HEK293 (cell line): Measurements from ENCODE around the gene GALK1.

ENCODE experiments used
- CTCF ChIA-PET: fragments of 350-600 bp; formaldehyde crosslinking; extraction: SDS; loops from one replicate; lab custom pipeline; 2021; ENCODE audit warnings: antibody characterized with exemption; lab: Yijun Ruan, JAX
- POLR2A ChIA-PET: fragments of 300-600 bp; formaldehyde crosslinking; extraction: SDS; loops from one replicate; lab custom pipeline; 2020; ENCODE audit warnings: antibody characterized with exemption, inconsistent platforms; lab: Yijun Ruan, JAX
- H3K27ac ChIP-seq: fragments of 200-500 bp; sonication (Bioruptor generic); 2 replicates; pipeline ENCODE4 v1.5.1; 2014; ENCODE audit warnings: low read depth, low read length, control low read depth, inconsistent platforms; ENCODE audit errors: extremely low read depth
- H3K36me3 ChIP-seq, 2 experiments: fragments of 200-500 bp in 1 of 2; sonication (Bioruptor generic) in 1 of 2; 1 replicate in 1 of 2; 2 replicates in 1 of 2; pipeline ENCODE4 v1.5.1; 2014 to 2017; ENCODE audit warnings: inconsistent platforms in 2 of 2, low read length in 2 of 2; ENCODE audit not compliant: control insufficient read depth in 2 of 2, insufficient read depth in 1 of 2
- H3K4me1 ChIP-seq: fragments of 200-500 bp; sonication (Bioruptor generic); 2 replicates; pipeline ENCODE4 v1.5.1; 2014; ENCODE audit warnings: mild to moderate bottlenecking, low read length, inconsistent platforms; ENCODE audit not compliant: control insufficient read depth, insufficient read depth
- H3K4me3 ChIP-seq: 2 replicates; pipeline ENCODE4 v1.5.1; 2011; ENCODE audit warnings: low read depth, mild to moderate bottlenecking, control low read depth, low read length, moderate library complexity
- H3K9me3 ChIP-seq: fragments of 200-500 bp; sonication (Bioruptor generic); 2 replicates; pipeline ENCODE4 v1.5.1; 2014; ENCODE audit warnings: low read depth, low read length, inconsistent platforms; ENCODE audit not compliant: control insufficient read depth, insufficient read depth
- GLI4 ChIP-seq: fragments of 450-650 bp; formaldehyde crosslinking; IDR thresholded peaks from 2 replicates; pipeline ENCODE4 v1.5.1; 2016; ENCODE audit warnings: missing biosample characterization, missing genetic modification characterization
- PRDM10 ChIP-seq: fragments of 450-650 bp; formaldehyde crosslinking; IDR thresholded peaks from 2 replicates; pipeline ENCODE4 v1.5.1; 2016; ENCODE audit warnings: missing biosample characterization, missing genetic modification characterization
- PRDM6 ChIP-seq: fragments of 450-650 bp; formaldehyde crosslinking; IDR thresholded peaks from 2 replicates; pipeline ENCODE4 v1.5.1; 2017; ENCODE audit warnings: missing biosample characterization, missing genetic modification characterization
- REPIN1 ChIP-seq: fragments of 450-650 bp; formaldehyde crosslinking; IDR thresholded peaks from 2 replicates; pipeline ENCODE4 v1.5.1; 2017; ENCODE audit warnings: missing biosample characterization, missing genetic modification characterization, low read depth
- SETDB1 ChIP-seq: IDR thresholded peaks from one replicate; pipeline ENCODE4 v1.6.1; 2017; ENCODE audit warnings: mild to moderate bottlenecking, low read length, moderate library complexity, mixed read lengths; ENCODE audit not compliant: insufficient read length
- ZBTB1 ChIP-seq: fragments of 450-650 bp; formaldehyde crosslinking; IDR thresholded peaks from 2 replicates; pipeline ENCODE4 v1.5.1; 2016; ENCODE audit warnings: missing biosample characterization, missing genetic modification characterization
- ZBTB44 ChIP-seq: fragments of 450-650 bp; IDR thresholded peaks from 2 replicates; pipeline ENCODE4 v1.5.1; 2018; ENCODE audit warnings: missing biosample characterization, mild to moderate bottlenecking, missing genetic modification characterization
- ZNF10 ChIP-seq: fragments of 450-650 bp; formaldehyde crosslinking; IDR thresholded peaks from 2 replicates; pipeline ENCODE4 v1.5.1; 2017; ENCODE audit warnings: missing biosample characterization, missing genetic modification characterization
- ZNF184 ChIP-seq: fragments of 450-650 bp; IDR thresholded peaks from 2 replicates; pipeline ENCODE4 v1.5.1; 2018; ENCODE audit warnings: missing biosample characterization, mild to moderate bottlenecking, missing genetic modification characterization
- ZNF350 ChIP-seq: fragments of 450-650 bp; formaldehyde crosslinking; IDR thresholded peaks from 2 replicates; pipeline ENCODE4 v1.5.0; 2017; ENCODE audit warnings: missing biosample characterization, mild to moderate bottlenecking, missing genetic modification characterization
- ZNF391 ChIP-seq: fragments of 450-650 bp; formaldehyde crosslinking; IDR thresholded peaks from 2 replicates; pipeline ENCODE4 v1.5.1; 2016; ENCODE audit warnings: low read depth, missing biosample characterization, missing genetic modification characterization, borderline replicate concordance
- ZNF449 ChIP-seq: fragments of 450-650 bp; formaldehyde crosslinking; IDR thresholded peaks from 2 replicates; pipeline ENCODE4 v1.5.1; 2017; ENCODE audit warnings: missing biosample characterization, mild to moderate bottlenecking, missing genetic modification characterization, moderate library complexity
- ZNF658 ChIP-seq: fragments of 450-650 bp; formaldehyde crosslinking; IDR thresholded peaks from 2 replicates; pipeline ENCODE4; 2016; ENCODE audit warnings: missing biosample characterization, missing genetic modification characterization
- ZNF768 ChIP-seq: fragments of 450-650 bp; formaldehyde crosslinking; IDR thresholded peaks from 2 replicates; pipeline ENCODE4 v1.5.1; 2018; ENCODE audit warnings: missing biosample characterization, mild to moderate bottlenecking, missing genetic modification characterization
- ZNF837 ChIP-seq: fragments of 450-650 bp; formaldehyde crosslinking; IDR thresholded peaks from 2 replicates; pipeline ENCODE4 v1.5.1; 2016; ENCODE audit warnings: missing biosample characterization, missing genetic modification characterization

Gene GALK1

GRCh38 chr17:75752405-75752709, 12.6 kb downstream of the GALK1 start:
- Histone ChIP-seq H3K4me3 (no peak overlapping the region), H3K36me3 (no peaks in the 10 kb centered on the region), H3K9me3 (no peaks in the 10 kb centered on the region), H3K27ac (no peak overlapping the region), H3K4me1 (no peaks in the 10 kb centered on the region)
- ChIA-PET POLR2A (interaction anchor here (1.1 kb wide), 1 partner anchor 10 kb away, joined by 4 read pairs; no protein-coding TSS in a partner anchor), CTCF (interaction anchor here (0.8 to 10.5 kb wide), 4 partner anchors 9 to 119 kb away, joined by 3 to 341 read pairs (median 86); partner anchors contain the start of genes GALK1 and SMIM5)
- no peak for TF ChIP-seq REPIN1 (tag by site-specific recombination)
- TF ChIP-seq ZNF184 (tag by site-specific recombination), result no peak
- TF ChIP-seq ZNF391 (tag by site-specific recombination), result no peak
- no peak for TF ChIP-seq PRDM10 (tag by site-specific recombination)

GRCh38 chr17:75751676-75752404, 13.2 kb downstream of the GALK1 start:
- Histone ChIP-seq H3K9me3 (no peaks in the 10 kb centered on the region), H3K36me3 (no peaks in the 10 kb centered on the region), H3K4me1 (no peaks in the 10 kb centered on the region), H3K4me3 (no peak overlapping the region), H3K27ac (no peak overlapping the region)
- POLR2A ChIA-PET, result interaction anchor here (1.1 to 1.2 kb wide), 2 partner anchors 10 to 103 kb away, joined by 3 to 4 read pairs; partner anchors contain the start of gene WBP2
- TF ChIP-seq ZNF837 (tag by site-specific recombination) (no peak), ZNF10 (0 out of 2 replicates have a peak, but pooled peaks have one; percentile 47), ZNF449 (tag by site-specific recombination) (peak; percentile 94)
- CTCF ChIA-PET, result interaction anchor here (0.8 to 10.5 kb wide), 10 partner anchors 9 to 200 kb away, joined by 3 to 341 read pairs (median 77); partner anchors contain the start of genes GALK1, SMIM5 and UNK

- no peaks in the 10 kb centered on the region for H3K9me3 ChIP-seq
- no peaks in the 10 kb centered on the region for H3K36me3 ChIP-seq
- no peaks in the 10 kb centered on the region for H3K4me1 ChIP-seq
- CTCF ChIA-PET, result interaction anchor here (0.6 to 10.5 kb wide), 33 partner anchors 10 to 527 kb away, joined by 3 to 341 read pairs (median 6); partner anchors contain the start of genes GALK1, LLGL2, RECQL5 and SAP30BP
- POLR2A ChIA-PET, result interaction anchor here (0.9 to 1.2 kb wide), 2 partner anchors 29 to 104 kb away, joined by 3 read pairs; partner anchors contain the start of gene WBP2
- TF ChIP-seq GLI4 (tag by site-specific recombination) (peak; percentile 50; the same call in 1 of the 2 replicates), ZNF658 (no peak), PRDM6 (tag by site-specific recombination) (no peak), ZNF350 (no peak), ZBTB1 (tag by site-specific recombination) (no peak), SETDB1 (no peak), ZBTB44 (tag by site-specific recombination) (no peak), ZNF768 (tag by site-specific recombination) (no peak)
- TF ChIP-seq, all 188 proteins: peak for 1
- Histone ChIP-seq H3K4me3 (no peak overlapping the region), H3K27ac (no peak overlapping the region)
Measured at GRCh38 chr17:75750661-75751423, 14.2 kb downstream of the GALK1 start.
